Measurements from ENCODE around the gene NR1I2. TPM values are rescaled to one million over a fixed set of nuclear protein-coding genes. Genes with fewer than 3 reads are reported as not detected.

Gene NR1I2
- polyA plus RNA-seq, 1 donor from 2014 or later: 0.53 TPM

GRCh38 chr3:119817071-119817470, 35.2 kb downstream of the NR1I2 start:
- no peak overlapping the region for H2AFZ ChIP-seq (ENCODE audit: low read depth, low read length)

GRCh38 chr3:119817583-119818363, 35.9 kb downstream of the NR1I2 start:
- no peaks in the 10 kb centered on the region for H3K9me3 ChIP-seq (ENCODE audit: low read length)
- no peak overlapping the region for H3K4me3 ChIP-seq (ENCODE audit: low read length)
- no peaks in the 10 kb centered on the region for H3K27me3 ChIP-seq (ENCODE audit: insufficient read depth, low read depth, low read length)
- H2AFZ ChIP-seq (ENCODE audit: low read depth, low read length): no peak overlapping the region
- TF ChIP-seq TAF1 (IDR thresholded peaks at IDR 0.05; ENCODE audit: low read depth) (no peak), RAD21 (conservative IDR thresholded peaks at IDR 0.05) (no peak), EZH2 (IDR thresholded peaks at IDR 0.05; ENCODE audit: borderline replicate concordance, insufficient read depth, low read length, poor library complexity, severe bottlenecking) (no peak), EP300 (conservative IDR thresholded peaks at IDR 0.05; ENCODE audit: poor library complexity, severe bottlenecking) (no peak), SMC3 (conservative IDR thresholded peaks at IDR 0.05; ENCODE audit: poor library complexity) (no peak), MXI1 (conservative IDR thresholded peaks at IDR 0.05; ENCODE audit: poor library complexity, severe bottlenecking) (no peak), CTCF (IDR thresholded peaks at IDR 0.05; ENCODE audit: poor library complexity, severe bottlenecking) (no peak)
- no peaks in the 10 kb centered on the region for H3K79me2 ChIP-seq (replicated peaks; ENCODE audit: insufficient read depth, low read length)
- H3K27ac ChIP-seq (ENCODE audit: low read length): no peak overlapping the region
- H3F3A ChIP-seq (ENCODE audit: insufficient read depth, low read length, poor library complexity, severe bottlenecking): no peaks in the 10 kb centered on the region
- no peaks in the 10 kb centered on the region for H3K36me3 ChIP-seq (ENCODE audit: insufficient read depth, low read length)
- H4K20me1 ChIP-seq (ENCODE audit: insufficient read depth): no peaks in the 10 kb centered on the region
- no peak overlapping the region for H3K9ac ChIP-seq (ENCODE audit: low read length)
- no peaks in the 10 kb centered on the region for H3K9me2 ChIP-seq (ENCODE audit: insufficient read depth, low read length)
- H3K4me2 ChIP-seq (ENCODE audit: low read length): no peak overlapping the region

More at GRCh38 chr3:119817071-119817470, 35.2 kb downstream of the NR1I2 start:
- Histone ChIP-seq H3K27me3 (ENCODE audit: insufficient read depth, low read depth, low read length) (no peaks in the 10 kb centered on the region), H4K20me1 (ENCODE audit: insufficient read depth) (no peaks in the 10 kb centered on the region), H3K9me2 (ENCODE audit: insufficient read depth, low read length) (no peaks in the 10 kb centered on the region), H3F3A (ENCODE audit: insufficient read depth, low read length, poor library complexity, severe bottlenecking) (no peaks in the 10 kb centered on the region), H3K4me3 (ENCODE audit: low read length) (no peak overlapping the region), H3K9me3 (ENCODE audit: low read length) (no peaks in the 10 kb centered on the region), H3K9ac (ENCODE audit: low read length) (no peak overlapping the region), H3K79me2 (replicated peaks; ENCODE audit: insufficient read depth, low read length) (no peaks in the 10 kb centered on the region), H3K36me3 (ENCODE audit: insufficient read depth, low read length) (no peaks in the 10 kb centered on the region), H3K4me2 (ENCODE audit: low read length) (no peak overlapping the region), H3K27ac (ENCODE audit: low read length) (no peak overlapping the region)
- TF ChIP-seq CTCF (IDR thresholded peaks at IDR 0.05; ENCODE audit: poor library complexity, severe bottlenecking): no peak
- no peak for TF ChIP-seq TAF1 (IDR thresholded peaks at IDR 0.05; ENCODE audit: low read depth)
- TF ChIP-seq EP300 (conservative IDR thresholded peaks at IDR 0.05; ENCODE audit: poor library complexity, severe bottlenecking): no peak
- no peak for TF ChIP-seq POLR2AphosphoS5 (IDR thresholded peaks at IDR 0.05)
- TF ChIP-seq EZH2 (IDR thresholded peaks at IDR 0.05; ENCODE audit: borderline replicate concordance, insufficient read depth, low read length, poor library complexity, severe bottlenecking): no peak
- no peak for TF ChIP-seq SMC3 (conservative IDR thresholded peaks at IDR 0.05; ENCODE audit: poor library complexity)
